ENCODE measurements around the gene ADORA1.

ADORA1 gene

DNA sequence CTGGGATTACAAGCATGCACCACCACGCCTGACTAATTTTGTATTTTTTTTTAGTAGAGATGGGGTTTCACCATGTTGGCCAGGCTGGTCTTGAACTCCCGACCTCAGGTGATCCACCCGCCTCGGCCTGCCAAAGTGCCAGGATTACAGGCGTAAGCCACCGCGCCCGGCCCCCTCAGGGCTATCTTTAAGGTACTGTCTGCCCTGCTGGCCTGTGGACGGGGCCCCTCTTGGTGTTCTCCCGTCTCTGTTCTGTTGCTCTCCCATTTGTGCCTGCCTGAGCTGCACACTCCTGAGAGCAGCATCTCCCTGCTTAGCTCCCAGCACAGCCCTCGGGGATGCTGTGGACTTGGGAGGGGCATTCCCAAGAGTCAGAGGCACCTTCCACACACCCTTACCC lies 34.2 kb downstream of the ADORA1 start:
- no peak for DNase-seq

DNA sequence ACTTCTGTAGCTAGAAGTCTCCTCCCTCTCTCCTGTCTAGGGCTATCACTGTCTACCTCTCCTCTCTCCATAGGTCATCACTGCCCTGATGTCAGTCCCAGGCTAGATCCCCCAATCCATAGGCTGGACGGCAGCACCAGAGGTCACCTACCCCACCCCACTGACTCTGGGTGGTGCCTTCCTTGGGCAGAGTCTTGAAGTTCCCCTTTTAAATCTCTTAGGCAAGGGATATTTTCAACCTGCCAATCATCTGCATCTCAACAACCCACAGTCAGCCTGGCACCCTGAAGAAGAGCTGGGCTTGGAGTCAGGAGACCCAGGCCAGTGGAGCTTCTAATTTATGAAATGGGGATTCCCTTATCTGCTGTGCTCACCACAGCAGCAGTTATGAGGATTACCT lies 34.9 kb downstream of the ADORA1 start:
- no peak for DNase-seq

DNA sequence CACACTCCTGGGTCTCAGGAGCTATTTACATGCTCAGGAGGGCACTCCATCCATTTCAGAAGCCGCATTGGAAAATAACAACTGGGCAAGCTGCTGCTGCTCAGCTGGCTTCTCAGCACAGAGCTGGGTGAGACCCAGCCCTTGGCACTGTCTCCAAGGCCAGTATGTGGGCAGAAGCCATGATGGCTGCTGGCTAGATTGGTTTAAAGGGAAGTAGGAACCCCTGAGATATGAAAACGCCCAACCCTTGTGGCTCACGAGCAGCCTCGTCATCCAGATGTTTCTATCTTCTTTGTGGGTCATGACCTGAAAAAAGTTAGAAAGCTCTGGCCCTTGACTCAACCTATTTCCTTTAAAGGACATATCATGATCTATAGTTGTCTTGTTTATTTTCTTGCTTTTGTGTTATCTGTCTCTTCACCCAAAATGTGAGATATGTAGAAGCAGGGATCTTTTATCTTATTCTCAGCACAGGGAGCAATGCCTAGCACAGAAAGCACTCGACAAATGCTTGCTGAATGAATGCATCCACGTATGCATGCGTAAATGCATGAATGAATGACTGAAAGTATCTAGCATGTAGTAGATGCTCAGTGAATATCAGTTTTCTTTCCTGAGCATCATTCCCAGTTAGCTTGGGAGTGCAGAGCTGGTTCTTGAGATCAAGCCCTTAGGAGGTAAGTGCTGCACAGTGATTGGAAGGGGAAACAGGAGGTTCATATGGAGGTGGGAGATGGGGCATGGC lies 36.5 kb downstream of the ADORA1 start:
- peak; percentile 12 for DNase-seq

DNA sequence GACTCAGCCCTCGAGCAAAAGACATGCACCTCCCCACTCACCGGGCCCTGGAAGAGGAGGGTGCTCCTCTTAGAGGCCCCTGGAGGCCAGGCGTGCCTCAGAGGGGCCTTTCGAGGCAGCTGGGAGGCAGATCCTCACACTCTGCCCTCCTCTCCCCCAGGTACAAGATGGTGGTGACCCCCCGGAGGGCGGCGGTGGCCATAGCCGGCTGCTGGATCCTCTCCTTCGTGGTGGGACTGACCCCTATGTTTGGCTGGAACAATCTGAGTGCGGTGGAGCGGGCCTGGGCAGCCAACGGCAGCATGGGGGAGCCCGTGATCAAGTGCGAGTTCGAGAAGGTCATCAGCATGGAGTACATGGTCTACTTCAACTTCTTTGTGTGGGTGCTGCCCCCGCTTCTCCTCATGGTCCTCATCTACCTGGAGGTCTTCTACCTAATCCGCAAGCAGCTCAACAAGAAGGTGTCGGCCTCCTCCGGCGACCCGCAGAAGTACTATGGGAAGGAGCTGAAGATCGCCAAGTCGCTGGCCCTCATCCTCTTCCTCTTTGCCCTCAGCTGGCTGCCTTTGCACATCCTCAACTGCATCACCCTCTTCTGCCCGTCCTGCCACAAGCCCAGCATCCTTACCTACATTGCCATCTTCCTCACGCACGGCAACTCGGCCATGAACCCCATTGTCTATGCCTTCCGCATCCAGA lies 37.7 kb downstream of the ADORA1 start:
- no peak for DNase-seq

DNA sequence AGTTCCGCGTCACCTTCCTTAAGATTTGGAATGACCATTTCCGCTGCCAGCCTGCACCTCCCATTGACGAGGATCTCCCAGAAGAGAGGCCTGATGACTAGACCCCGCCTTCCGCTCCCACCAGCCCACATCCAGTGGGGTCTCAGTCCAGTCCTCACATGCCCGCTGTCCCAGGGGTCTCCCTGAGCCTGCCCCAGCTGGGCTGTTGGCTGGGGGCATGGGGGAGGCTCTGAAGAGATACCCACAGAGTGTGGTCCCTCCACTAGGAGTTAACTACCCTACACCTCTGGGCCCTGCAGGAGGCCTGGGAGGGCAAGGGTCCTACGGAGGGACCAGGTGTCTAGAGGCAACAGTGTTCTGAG lies 38.3 kb downstream of the ADORA1 start:
- DNase-seq = no peak

DNA sequence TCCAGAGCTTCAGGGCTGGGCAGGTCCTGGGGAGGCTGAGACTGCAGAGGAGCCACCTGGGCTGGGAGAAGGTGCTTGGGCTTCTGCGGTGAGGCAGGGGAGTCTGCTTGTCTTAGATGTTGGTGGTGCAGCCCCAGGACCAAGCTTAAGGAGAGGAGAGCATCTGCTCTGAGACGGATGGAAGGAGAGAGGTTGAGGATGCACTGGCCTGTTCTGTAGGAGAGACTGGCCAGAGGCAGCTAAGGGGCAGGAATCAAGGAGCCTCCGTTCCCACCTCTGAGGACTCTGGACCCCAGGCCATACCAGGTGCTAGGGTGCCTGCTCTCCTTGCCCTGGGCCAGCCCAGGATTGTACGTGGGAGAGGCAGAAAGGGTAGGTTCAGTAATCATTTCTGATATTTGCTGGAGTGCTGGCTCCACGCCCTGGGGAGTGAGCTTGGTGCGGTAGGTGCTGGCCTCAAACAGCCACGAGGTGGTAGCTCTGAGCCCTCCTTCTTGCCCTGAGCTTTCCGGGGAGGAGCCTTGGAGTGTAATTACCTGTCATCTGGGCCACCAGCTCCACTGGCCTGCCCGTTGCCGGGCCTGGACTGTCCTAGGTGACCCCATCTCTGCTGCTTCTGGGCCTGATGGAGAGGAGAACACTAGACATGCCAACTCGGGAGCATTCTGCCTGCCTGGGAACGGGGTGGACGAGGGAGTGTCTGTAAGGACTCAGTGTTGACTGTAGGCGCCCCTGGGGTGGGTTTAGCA lies 38.8 kb downstream of the ADORA1 start:
- peak; percentile 17 for DNase-seq

DNA sequence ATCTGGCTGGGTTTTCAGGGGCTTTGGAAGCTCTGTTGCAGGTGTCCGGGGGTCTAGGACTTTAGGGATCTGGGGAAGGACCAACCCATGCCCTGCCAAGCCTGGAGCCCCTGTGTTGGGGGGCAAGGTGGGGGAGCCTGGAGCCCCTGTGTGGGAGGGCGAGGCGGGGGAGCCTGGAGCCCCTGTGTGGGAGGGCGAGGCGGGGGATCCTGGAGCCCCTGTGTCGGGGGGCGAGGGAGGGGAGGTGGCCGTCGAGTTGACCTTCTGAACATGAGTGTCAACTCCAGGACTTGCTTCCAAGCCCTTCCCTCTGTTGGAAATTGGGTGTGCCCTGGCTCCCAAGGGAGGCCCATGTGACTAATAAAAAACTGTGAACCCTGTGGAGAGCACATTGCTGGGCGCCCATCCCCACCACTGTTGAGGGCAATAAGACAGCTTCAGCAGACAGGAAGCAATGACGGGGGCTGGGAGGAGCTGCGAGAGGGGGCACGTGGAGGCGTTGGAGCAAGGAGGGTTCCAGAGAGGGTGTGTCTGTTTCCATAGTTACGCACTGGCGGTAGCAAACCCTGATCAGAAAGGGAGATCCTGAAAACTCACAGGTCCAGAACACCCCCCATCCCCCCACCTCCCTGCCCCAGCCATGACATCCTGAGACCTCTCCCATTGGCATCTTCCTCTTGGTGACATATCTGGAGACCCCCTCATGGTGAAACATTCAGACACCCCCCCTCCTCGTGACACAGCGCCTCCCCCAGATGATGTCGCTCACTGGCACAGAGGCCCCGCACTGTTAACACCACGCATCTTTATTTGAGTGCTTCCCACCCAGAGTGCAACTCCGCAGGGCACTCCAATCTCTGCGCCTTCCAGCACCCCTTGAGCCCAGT lies 39.7 kb downstream of the ADORA1 start:
- DNase-seq = peak; percentile 2

DNA sequence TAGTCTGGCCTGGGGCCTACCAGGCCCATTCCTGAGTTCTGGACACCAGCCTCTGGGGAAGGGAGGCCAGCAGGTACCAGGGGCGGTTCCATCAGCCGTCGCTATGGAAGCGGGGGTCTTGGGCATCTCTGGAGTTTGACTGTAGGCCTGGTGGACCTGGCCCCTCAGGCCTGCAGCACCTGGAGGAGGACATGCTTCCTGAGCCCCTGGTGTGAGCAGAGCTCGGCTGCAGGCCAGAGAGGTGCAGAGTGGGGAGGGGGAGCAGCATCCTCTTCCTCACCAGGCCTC lies 40.3 kb downstream of the ADORA1 start:
- no peak for DNase-seq

DNA sequence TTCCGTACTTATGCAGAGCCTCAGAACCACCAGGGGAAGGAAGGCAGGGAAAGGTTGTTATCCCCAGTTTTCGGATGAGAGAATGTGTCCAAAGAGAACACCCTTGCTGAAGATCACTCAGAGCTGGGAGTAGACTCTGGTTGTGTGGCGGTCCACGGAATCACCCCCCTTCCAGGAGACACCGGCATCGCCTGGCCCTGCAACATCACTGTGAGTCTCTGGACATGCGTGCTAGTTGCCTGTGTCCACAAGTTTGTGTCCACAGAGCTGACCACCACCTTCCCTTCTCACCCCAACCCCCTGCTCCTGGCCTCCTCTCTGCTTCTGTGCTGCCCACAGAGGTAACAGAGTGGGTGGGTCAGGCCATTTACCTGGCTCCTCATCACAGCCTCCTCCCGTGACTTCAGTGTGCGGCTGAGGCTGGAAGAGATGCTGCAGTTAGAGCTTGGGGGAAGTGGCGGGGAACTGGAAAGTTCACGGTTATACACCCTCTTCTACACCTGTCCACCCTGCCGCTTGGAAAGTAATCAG lies 40.8 kb downstream of the ADORA1 start:
- no peak for DNase-seq

DNA sequence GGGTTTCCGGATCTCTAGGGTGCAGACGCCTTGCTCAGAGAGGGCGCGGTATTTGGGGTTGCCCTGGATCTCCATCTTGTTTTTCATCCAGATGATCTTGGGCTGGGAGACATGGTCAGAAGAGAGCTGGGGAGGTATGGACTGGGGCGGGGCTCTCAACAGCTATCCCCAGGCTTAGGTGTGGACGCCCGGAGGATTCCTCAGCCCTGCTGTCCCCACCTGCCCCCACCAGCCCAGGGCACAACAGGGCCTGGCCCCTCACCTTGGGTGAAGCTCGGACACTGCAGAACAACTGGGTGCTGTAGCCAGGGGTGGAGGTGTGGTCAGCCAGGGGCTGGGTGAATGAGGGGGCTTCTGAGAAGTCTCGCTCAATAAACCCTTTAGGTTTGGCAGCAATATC lies 41.5 kb downstream of the ADORA1 start:
- DNase-seq = no peak

DNA sequence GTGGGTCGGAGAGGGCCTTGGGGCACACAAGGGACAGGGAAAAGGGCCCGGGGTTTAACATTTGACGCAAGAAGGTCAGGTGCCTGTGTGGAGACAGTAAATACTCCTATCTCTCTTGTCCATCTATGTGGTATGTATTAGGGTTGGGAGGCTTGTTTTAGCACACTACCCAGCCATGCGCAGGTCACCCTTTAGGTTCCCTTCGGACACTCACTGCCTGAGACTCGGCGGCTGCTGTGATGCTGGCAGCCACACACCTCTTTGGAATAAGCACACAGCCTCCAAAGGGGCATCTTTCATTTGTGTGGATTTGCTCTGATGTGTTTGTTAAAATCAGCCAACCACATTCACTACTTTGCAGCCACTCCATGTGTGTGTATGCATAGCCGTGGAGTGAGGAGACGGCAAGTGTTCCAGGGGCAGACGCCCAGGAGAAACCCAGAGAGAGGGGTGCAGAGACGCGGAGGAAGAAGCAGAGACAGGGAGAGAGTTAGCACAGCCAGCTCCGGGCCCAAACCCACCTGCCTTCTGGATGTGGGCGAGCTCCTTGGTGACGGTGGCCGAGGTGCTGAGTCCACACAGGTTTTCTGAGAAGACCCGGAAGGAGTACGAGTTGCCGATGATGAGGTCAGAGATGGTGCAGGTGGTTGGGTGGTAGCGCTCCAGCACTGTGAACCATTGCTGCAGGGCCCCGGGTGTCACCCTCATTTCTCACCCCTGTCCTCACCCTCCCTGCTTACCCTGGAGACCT lies 42.4 kb downstream of the ADORA1 start:
- no peak for DNase-seq

DNA sequence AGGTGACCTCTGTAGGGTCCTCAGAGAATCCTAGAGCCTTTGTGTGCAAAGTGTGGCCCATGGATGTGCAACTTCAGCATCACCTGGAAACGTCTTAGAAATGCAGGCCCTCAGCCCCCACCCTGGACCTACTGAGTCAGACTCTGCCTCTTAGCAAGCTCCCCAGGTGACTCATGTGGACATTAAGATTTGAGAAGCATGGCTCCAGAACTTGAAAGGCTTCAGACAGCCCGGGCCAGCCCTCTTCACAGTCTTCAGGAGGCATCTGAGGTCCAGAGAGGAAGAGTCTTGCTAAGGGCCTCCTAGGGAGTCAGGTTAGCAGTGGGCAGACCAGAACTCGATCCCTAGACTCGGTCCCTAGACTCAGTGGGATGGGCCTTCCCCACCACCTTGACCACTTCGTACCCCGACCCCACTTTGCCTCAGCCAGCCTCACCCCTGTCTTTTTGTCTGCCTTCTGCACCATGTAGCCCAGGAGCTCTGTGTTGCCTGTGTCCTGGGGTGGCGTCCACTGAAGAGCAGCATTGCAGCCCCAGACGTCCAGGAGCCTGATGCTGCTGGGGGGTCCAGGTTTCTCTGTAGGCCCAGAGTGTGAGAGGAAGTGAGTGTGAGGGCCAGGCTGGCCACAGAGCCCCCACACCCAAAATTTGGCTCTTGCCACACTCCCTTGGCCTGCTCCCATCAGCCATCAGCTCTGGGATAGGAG lies 43.3 kb downstream of the ADORA1 start:
- DNase-seq = no peak

DNA sequence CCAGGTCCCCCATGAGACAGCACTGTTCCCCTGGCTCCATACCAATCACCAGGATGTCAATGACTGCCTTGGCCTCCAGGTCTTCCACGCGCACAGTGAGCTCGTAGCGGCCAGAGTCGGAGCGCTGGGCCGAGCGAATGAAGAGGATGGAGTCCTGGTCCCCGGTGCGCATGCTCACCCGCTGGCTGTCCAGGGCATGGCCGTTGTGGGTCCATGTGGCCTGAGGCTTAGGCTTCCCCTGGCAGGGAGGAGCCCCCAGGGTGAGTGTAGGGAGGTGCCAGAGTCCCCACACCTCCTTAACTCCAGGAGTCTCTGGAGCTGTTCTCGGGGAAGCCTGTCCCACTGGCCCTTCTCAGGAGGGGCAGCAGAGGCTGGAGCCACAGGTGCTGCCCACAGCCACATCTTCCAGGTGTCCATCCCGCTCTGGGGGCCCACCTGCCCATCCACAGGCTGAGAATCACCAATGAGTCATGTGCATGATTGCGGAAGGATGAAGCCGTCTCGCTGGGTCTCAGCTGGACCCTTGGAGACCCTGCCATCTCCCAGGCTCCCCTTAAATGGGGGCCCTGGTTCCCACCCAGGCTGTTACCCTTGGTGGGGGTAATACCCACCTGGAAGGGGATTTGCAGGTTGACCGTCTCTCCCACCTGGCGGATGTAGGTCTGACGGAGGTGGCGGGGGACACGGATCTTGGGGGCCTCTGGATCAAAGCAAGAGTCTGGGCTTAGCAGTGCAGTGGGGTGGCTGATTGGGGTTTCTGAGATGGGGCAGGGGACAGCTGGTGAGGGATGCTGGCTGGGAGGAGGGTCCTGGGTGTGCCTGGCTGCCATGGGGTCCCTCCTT lies 44.0 kb downstream of the ADORA1 start:
- no peak for DNase-seq

DNA sequence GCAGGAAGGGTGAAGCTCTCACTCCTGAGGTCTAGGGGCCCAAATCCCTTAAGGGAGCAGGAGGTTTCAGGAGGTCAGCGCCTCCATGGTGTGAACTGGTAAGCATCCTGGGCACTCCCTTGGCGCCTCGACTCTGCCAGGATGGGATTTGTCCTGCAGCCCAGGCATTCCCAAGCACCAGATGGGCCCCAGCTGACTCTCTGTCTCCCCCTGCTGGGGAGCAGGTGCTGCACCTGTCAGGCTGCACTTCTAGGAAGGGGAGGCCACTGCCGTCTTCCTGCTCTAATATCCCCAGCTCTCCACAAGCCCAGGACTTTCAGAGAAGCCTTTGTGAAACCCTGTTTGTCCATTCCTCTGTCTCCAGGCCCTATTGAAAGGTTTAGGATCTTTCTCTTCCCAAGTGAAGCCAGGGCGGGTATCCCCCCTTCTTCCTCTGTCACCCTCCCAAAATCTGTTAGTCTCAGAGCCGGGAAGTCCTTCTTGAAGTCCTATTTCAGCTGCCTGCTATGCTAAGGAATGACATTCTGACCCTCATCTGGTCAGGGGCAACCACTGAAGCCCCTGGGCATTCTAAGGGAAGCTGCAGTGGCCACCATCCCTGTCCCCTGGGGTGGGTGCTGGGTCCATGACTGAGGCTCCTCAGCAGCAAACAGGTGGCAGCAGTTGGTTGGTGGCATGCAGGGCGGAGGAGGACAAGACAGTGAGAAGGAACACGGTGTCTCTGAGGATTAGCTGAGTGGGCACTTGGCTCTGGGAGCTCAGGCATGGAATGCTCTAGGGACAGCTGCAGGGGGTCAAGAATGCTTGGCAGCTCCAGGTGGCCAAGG lies 44.9 kb downstream of the ADORA1 start:
- peak; percentile 58 for DNase-seq

DNA sequence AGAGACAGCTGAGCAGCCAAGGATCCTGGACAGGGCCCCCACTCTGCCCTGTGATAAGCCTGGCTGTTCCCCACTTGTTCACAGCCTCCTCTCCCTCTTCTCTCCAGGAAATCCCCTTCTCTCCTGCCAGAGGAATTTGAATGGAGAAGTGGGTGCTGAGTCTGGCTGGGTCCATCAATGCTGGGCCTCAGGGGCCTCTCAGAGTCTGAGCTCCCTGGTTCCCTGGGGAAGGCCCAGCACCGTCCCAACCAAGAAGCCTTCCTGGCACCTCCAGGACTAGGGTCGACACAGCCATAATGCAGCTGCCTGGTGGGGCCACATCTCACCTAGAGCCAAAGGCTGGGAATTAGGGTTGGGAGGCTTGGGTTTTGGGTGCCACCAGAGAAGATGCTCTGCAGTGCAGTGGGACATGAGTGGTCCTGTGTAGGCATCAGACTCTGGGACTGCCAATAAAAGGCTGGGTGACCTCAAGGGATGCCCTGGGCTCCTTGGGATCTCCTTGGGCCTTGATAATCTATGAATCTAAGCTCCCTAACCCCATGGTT lies 45.6 kb downstream of the ADORA1 start:
- no peak for DNase-seq

DNA sequence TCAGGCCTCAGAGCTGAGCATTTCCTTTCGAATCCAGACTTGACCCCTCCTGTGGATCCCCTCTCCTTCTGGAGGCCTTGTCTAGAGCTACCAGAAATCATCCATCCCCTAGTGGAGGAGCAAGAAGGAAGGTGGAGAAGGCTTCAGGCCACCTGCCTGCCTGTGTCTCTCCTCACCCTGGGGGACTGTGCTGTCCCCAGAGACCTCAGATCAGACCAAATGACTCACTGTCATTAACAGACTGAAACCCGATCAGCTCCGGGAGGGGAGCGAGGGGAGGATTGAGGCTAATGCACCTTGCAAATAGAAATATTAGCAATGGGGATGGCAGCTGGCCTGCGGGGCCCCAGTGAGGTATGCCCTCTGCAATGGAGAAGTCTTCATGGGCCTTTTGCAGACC lies 46.0 kb downstream of the ADORA1 start:
- DNase-seq = no peak

DNA sequence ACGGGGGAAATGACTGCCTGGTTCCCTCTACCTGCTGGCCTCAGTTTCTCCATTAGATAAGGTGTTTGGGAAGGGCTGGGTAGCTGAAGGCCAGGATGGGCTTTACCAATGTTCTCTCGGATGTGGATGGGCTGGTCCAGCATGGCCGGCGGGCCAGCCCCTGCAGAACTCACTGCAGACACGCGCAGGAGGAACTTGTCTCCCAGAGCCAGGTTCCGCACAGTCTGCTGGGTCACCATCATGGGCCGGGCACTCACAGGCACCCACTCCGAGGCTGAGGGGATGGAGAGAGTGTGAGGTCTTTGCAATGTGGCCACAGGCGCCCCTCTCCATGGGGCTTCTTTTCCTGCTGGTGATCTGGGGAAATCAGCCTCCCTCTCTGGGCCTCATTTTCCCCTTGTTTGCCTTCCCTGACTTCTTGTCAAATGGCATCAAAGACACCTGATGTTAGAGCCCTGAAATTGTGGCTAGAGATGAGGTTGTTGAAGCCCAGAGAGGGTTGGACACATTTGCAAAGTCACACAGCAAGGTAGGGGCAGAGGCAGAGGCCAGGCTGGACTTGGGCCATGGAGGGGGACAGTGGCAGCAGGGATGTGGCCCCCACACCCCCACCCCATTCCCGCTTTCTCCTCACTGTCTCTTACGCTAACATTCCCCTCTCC lies 46.9 kb downstream of the ADORA1 start:
- no peak for DNase-seq

DNA sequence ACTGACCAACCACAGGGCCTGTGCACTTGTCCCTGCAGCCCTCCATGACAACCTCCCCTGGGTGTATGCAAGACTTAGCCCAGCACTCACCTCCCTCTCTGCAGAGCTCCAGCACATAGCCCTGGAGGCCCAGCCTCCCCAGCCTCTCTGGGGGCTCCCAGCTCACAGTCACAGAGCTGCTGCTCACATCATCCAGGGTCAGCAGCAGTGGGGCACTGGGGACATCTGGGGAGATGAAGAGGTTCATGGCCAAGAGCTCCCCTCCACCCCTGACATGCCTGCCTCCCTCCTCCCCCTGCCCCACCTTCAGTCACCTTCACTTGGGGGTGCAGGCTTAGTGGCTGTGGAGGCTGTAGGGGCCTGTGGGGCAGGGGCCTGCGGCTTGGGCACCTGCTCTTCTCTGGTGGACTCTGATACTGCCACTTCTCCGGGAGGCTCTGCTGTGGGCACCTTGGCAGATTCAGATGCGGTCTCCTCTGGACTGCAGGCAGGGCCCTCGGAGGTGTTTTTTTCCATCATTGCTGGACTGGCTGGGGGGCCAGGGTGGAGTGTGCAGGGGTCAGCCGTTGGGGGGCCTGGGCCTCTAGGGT lies 47.8 kb downstream of the ADORA1 start, which contains the start of gene MYBPH:
TSS of gene MYBPH (minus strand) at position 590 of the 590 bp plus-strand sequence. CDS start at position 519, 71 bp downstream.
- DNase-seq = no peak
